HepG2 (cell line): ENCODE data around the gene YEATS4.

Experiments used
- POLR2A ChIP-seq, 2 experiments: IDR thresholded peaks; 2 replicates each; pipeline ENCODE4 v1.6.1; 2011; ENCODE audit warnings: low read depth in 2 of 2, low read length in 2 of 2, mild to moderate bottlenecking in 1 of 2, moderate library complexity in 1 of 2; ENCODE audit not compliant: insufficient read depth in 1 of 2
- ZNF317 ChIP-seq: sonication (generic); formaldehyde crosslinking; IDR thresholded peaks from 2 replicates; pipeline ENCODE4 v1.5.0; 2020; ENCODE audit warnings: mild to moderate bottlenecking, missing genetic modification reagents
- ZNF737 ChIP-seq: sonication (generic); formaldehyde crosslinking; IDR thresholded peaks from 2 replicates; pipeline ENCODE4 v1.5.0; 2020; ENCODE audit warnings: missing genetic modification reagents, mild to moderate bottlenecking, borderline replicate concordance

DNA sequence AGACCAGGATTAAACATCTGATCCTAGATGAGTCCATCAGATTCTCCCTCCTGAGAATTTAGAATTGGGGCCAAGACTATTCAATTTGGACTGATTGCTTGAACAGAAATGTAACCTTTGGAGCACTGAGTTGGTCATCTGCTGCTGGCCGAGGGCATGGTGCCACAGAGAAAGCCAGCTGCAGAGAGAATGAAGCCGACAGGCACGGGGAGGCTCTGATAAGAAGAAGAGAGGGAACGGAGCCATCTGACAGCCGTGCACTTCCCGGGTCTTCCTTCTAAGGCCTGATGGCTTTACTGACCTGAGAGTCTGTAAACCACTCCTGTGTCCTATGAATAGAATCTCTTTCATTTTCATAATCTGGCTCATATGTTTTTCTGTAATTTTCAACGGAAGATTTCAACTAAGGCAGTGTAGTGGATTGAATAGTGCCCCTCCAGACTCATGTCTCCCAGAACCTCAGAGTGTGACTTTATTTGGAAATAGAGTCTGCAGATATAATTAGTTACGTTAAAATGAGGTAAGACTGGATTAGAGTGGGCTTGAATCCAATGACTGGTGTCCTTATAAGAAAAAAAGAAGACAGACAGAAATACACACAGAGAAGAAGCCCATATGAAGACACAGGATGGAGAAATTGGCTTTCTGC lies 71.5 kb downstream of the YEATS4 start:
- TF ChIP-seq POLR2A (IDR thresholded peaks at IDR 0.05; ENCODE audit: insufficient read depth in 1 of 2, low read depth in 2 of 2, low read length in 2 of 2) (no peak), ZNF737 (CRISPR knock-in tag) (no peak), ZNF317 (CRISPR knock-in tag) (no peak)
